ENCODE data around the gene FN3K.

The FN3K gene

DNA sequence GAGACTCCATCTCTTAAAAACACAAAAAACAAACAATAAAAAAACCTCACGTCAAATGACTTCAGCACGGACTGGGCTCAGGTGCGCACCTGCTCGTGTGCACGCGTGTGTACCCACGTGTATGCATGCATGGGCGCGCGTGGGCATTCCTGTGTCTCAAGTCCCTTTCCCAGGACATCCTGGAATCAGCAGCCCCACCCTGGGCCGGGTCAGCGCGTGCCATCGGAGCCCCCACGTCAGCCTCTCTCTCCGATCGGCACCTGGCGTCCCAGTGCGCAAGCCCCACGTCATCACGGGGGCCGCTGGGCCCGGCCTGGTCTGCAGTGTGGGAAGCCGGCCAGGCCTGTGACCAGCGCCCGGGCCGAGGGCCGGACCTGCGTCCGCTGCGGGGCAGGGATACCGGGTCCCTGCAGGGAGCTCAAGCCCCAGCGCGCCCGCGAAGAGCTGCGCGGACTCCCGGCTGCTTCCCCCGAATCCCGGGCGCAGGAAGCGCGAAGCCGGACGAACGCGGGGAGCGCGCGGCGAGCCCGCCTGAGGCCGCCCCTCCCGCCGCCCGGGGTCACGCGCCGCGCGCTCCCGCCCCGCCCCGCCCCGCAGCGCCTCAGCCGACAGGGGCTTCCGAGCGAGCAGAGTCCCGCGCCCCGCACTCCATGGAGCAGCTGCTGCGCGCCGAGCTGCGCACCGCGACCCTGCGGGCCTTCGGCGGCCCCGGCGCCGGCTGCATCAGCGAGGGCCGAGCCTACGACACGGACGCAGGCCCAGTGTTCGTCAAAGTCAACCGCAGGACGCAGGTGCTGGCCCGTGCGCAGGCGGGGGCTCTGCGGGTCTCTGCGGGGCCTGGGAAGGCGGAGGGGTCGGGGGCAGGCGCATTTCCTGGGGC, at the start of gene FN3K:
TSS of gene FN3K (plus strand) at position 629 of the 880 bp plus-strand sequence. CDS start at position 651, 22 bp downstream.
- DNase-seq (ENCODE audit: low read depth in 2 of 2), result no peak

DNA sequence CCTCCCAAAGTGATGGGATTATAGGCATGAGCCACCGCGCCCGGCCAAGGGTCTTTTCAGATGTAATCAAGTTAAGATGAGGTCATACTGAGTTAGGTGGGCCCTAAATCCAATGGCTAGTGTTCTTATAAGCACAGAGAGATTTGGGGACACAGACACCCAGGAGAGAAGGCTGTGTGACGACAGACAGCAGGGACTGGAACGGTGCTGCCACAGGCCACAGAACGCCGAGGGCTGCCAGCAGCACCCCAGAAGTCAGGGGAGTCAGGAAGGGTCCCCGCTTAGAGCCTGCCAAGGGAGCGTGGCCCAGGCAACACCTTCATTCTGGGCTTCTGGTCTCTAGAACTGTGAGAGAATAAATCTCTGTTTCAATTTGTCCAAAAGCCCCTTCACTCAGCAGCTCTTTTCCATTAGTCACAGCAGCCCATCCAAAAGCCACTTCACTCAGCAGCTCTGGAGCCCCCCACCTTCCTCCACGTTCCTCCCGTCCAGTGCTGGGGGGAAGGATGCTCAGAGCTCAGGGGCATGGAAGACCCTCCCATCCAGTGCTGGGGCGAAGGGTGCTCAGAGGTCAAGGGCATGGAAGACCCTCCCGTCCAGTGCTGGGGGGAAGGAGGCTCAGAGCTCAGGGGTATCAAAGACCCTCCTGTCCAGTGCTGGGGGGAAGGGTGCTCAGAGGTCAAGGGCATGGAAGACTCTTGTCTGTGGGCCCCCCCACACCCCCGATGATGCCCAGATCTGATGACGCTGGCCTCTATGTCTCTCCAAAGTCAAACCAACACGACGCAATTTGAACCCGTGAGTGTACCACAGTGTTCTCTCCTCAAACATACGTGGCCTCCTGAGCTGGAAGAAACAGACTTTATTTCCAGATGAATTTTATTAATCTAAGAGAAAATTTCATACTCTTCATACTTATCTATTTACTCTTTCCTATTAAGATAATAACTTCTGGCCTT, 48.8 kb upstream of the FN3K start:
- no peak for DNase-seq (ENCODE audit: low read depth in 2 of 2)

- DNase-seq (ENCODE audit: low read depth in 2 of 2), result no peak
Measured at GRCh38 chr17:82687375-82687861, 48.0 kb upstream of the FN3K start.

- DNase-seq (ENCODE audit: low read depth in 2 of 2), result no peak
Measured at GRCh38 chr17:82687871-82688270, 47.5 kb upstream of the FN3K start.

DNA sequence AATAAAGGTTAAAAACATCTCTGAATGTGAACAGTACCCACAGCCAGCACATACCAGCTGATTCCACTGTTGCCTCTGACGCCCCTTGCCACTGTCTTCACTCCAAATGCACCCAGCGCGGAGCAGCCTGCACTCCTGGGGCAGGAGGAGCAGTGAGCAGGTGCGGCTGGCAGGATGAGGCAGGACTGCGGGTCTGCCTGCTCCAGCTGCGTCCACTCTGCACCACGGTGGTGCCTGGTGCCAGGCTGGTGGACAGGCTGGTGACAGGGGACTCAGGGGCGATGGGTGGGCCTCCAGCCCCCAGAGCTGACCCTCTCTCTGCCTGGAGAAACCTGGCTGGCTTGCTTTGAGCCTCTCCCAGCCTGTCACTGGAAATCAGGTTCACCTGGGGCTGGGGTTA, 46.3 kb upstream of the FN3K start:
- DNase-seq (ENCODE audit: low read depth in 2 of 2), result no peak

GRCh38 chr17:82690786-82691489, 44.5 kb upstream of the FN3K start:
- no peak for DNase-seq (ENCODE audit: low read depth in 2 of 2)

DNA sequence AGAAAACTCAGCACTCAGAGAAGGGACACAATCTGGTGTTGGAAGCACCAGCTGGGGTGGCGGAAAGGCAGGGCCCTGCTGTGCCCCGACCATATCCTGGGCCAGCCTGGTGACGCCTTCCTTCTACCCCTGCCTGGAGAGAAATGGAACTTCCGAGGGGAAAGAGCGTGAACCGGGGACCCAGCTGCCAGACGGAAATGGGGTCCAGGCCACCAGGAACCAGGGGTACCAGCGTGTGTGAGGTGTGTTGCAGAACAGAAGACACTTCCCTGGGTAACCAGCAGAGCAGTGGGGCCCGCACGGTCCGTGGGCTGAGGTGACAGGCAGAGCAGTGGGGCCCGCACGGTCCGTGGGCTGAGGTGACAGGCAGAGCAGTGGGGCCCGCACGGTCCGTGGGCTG, 43.7 kb upstream of the FN3K start:
- no peak for DNase-seq (ENCODE audit: low read depth in 2 of 2)

DNA sequence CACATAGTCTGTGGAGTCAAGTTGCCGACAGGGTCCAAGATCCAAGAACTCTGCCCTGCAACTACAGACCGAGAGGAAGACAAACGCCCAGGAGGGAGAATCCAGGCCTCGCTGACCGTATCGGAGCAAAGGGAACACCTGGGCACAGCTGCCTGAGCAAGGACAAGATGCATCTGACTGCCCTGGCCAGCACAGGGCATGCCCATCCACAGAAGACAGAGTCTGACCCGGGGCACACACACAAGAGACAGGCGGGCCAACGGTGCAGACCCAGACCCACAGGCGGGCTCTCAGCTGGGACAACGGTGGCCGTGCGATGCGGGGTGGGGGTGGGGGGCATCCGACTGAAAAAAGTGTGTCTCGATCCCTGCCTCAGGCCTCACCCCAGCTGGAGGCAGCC, 43.1 kb upstream of the FN3K start:
- no peak for DNase-seq (ENCODE audit: low read depth in 2 of 2)

- no peak for DNase-seq (ENCODE audit: low read depth in 2 of 2)
Measured at GRCh38 chr17:82693168-82693867, 42.1 kb upstream of the FN3K start.

- DNase-seq (ENCODE audit: low read depth in 2 of 2), result no peak
Measured at GRCh38 chr17:82694647-82695046, 40.8 kb upstream of the FN3K start.

DNA sequence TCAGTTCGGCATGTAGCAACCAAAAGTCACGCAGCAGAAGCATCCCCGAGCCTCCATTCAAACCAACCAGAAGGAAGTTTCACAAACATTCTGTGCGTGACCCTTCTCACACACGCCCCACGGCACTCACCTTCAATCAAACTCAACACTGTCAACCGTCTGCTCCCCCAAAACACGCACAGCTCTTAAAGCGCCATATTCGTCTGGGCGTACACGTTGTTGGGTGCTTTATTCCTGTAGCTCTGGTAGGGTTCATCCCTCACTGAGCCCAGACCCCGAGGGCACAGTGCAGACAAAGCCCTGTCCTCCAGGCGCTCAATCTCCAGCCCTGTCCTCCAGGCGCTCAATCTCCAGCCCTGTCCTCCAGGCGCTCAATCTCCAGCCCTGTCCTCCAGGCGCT, 39.2 kb upstream of the FN3K start:
- DNase-seq (ENCODE audit: low read depth in 2 of 2), result no peak

DNA sequence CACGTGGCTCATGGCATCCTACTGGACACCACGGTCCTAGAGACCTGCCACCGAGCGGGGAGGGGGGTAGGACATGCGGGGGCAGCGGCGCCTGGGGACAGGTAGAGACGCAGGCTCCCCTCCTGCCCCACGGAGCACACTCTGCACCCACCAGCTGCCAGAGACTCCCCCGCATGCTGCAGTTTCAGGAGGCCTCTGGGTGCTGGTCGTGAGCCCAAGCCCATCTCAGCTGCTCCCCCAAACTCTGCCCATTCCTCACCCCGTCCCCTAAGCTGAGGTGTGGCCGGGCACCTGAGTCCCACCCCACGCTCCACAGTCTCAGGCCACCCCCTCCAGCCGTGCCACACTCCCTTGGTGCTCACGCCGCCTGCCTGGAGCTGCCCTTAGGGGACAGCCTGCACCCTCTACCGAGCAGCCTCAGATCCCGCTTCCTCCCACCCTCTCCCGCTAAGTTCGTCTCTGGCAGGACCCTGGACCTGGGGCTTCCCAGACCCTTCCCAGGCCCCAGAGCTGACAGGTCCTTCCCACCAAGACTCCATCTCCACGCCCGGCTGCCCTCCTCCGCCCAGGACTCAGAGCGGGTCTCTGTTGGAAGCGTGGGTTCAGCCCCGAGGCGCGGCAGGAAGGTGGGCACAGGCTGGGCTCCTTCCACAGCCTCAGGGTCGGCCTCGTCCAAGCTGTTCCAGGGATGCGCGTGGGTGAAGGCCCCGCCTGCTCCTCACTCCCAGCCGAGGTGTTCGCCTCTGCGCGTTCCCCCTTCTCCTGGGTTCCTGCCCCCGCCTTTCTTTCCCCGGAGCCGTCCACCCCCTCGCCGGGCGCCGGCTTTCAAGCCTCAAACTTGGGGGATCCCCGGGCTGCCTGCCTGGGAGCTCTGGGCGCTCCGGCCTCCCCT, 38.3 kb upstream of the FN3K start:
- DNase-seq (ENCODE audit: low read depth in 2 of 2), result no peak

- DNase-seq (ENCODE audit: low read depth in 2 of 2), result no peak
Measured at GRCh38 chr17:82697808-82698064, 37.7 kb upstream of the FN3K start.

DNA sequence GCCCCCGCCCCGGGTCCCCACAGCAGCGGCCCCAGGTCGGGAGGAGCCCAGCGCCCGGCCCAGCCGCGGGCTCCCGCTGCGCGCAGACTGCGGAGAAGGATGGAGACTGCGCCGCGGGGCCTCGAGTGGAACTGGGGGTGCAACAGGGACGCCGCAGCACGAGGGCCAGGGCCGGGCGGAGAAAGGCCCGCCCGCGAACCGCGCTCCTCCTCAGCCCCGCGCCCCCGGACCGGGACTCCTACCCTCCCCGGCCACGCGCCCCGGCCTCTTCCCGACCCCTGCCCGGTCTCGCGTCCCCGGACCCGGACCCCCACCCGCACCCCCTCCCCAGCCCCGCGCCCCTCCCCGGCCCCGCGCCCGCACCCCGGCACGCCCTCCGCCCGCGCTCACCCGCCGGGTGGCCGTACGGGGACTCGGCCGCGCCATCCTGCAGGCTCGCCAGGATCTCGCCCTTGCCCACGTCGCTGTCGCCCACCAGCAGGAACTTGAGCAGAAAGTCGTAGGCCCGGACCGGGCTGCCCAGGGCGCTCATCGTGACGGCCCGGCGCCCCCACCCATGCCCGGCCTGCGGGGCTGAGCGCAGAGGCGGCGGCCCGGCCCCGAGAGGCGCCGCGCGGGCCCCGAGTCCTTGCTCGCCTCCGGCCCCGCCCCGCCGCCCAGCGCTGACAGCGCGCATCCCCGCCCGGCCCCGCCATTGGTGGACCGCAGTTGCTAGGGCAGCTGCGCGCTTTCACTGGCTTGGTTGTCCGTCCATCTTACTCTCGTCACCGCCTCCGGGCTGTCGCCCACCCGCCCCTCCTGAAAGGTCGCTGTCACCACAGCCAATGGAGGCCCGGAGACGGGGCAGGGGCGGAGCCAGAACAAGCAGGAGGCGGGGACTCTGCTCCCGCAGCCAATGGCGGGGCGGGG, 37.1 kb upstream of the FN3K start, which contains the start of gene RAB40B:
TSS of gene RAB40B (minus strand) at position 634 of the 909 bp plus-strand sequence. CDS start at position 532, 102 bp downstream.
- peak; percentile 97 to 98 for DNase-seq (ENCODE audit: low read depth in 2 of 2)

DNA sequence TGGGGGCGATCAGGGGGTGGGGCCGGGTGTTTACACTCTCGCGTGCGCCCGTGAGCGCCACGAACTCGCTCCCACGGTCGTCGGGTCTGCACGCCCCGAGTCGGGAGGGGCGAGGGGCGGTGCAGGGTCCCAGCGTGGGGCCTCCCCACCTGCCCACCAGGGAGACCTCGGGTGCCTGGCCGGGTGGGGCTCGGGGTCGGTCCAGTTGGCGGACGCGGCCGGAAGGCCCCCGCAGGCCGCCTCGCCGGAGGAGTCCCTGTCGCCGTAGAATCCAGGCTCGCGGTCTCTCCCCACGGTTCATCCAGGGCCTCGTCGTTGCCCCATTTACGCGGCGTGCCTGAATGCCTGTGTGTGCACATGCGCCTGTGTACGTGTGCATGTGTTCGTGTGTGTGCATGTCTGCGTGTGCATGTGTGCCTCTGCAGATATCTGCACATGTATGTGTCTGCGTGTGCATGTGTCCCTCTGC, 36.4 kb upstream of the FN3K start:
- DNase-seq (ENCODE audit: low read depth in 2 of 2), result no peak

GRCh38 chr17:82699551-82699950, 35.9 kb upstream of the FN3K start:
- DNase-seq (ENCODE audit: low read depth in 2 of 2), result no peak

DNA sequence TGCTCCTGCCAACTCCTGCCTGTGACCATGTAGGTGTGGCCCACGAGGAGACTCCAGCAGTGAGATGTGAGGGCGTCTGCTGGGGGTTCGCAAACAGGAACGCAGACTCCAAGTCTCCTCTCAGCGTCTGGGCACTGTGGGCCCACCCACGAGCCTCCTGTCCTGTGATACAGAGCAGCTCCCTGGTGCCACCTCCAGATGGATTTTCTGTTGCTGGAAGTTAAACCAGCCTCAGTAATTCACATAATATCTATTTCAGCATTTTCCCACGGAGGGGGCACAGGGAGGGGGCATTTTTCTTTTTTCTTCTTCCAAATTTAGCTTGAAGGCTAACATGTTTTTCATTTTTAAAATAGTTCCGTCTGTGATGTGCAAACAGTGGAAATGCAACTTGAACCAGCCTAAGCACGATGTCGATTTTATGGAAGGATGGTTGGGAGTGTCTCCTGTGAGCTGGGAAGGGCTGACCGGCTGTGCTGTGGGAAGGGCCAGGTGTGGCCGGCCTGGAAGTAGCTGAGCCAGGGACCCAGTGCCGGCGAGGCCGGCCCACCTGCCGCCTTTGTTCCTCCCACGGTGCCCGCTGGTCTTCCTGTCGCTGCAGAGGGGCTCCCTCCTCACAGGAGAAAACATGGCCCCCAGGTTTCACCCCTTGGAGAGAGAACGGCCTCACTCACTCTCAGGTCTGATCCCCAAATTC, 33.0 kb upstream of the FN3K start:
- DNase-seq (ENCODE audit: low read depth in 2 of 2), result no peak

DNA sequence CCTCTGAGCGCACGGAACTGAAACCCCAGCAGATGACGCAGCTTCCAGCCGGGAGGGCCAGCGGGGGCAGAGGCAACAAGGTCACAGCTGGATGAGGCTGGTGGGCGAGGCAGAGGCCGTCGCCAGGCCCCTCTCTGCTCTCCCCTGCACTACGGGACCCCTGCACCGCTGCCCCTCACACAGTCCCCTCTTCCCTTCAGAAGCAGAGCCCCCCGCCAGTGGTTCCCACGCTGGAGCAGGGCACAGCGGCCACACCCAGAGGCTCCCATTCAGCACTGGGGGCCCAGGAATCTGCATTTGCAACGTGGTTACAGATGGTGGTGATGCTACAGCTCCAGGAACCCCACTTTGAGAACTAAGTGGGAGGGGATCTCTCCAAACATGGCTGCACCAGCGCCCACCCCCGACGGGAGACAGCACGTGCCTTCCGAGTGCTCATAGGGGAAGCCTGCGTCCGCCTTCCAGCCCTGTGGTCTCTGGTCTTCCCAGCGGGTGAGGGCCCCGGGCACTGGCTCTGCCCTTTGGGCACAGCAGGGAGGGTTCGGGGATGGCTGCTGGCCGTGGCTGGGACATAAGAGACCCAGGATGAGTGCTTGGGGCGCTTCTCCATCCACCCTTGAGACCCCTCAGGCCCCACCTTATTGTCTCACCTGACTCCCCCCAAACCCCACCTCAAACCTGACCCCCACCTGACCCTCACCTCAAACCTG, 32.2 kb upstream of the FN3K start:
- no peak for DNase-seq (ENCODE audit: low read depth in 2 of 2)
